Keratinocyte (primary cell): Measurements from ENCODE around the gene SLC2A9.

Source experiments
- EZH2 ChIP-seq: IDR thresholded peaks from one replicate; pipeline ENCODE4 v1.6.1; 2012; ENCODE audit warnings: inconsistent platforms, mild to moderate bottlenecking, low read length, moderate library complexity
- TF ChIP-seq, protein P1 (sequence below), 3 experiments: IDR thresholded peaks in 1 of 3; conservative IDR thresholded peaks in 1 of 3; optimal IDR thresholded peaks in 1 of 3; 2 replicates in 2 of 3; 3 replicates in 1 of 3; pipeline versions ENCODE3 to v1.5.1; 2011; ENCODE audit warnings: low read length in 3 of 3, mild to moderate bottlenecking in 3 of 3, moderate library complexity in 2 of 3, control low read depth in 1 of 3, inconsistent platforms in 1 of 3; ENCODE audit not compliant: insufficient read depth in 2 of 3; ENCODE audit errors: extremely low read depth in 1 of 3

DNA sequence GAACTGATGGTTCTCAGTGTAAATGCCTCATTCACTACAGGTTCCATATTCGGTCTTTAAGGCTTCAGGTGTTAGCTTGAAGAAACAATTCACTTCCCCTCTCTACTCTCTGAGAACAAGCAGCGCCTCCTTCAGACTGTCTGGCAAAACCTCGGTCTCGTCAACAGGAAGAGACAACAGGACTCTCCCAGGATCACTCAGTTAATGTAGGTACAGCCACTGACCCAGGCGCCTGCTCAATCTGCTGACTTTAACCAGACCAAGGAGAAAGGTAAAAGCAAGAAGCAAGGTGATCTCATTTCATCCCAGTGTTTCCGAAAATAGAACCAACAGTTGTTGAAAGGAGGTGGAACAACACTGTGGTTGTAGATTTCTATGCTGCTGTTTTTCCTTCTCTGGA is 102.2 kb downstream of the SLC2A9 start:
- no peak for TF ChIP-seq EZH2
- TF ChIP-seq, protein P1, sequence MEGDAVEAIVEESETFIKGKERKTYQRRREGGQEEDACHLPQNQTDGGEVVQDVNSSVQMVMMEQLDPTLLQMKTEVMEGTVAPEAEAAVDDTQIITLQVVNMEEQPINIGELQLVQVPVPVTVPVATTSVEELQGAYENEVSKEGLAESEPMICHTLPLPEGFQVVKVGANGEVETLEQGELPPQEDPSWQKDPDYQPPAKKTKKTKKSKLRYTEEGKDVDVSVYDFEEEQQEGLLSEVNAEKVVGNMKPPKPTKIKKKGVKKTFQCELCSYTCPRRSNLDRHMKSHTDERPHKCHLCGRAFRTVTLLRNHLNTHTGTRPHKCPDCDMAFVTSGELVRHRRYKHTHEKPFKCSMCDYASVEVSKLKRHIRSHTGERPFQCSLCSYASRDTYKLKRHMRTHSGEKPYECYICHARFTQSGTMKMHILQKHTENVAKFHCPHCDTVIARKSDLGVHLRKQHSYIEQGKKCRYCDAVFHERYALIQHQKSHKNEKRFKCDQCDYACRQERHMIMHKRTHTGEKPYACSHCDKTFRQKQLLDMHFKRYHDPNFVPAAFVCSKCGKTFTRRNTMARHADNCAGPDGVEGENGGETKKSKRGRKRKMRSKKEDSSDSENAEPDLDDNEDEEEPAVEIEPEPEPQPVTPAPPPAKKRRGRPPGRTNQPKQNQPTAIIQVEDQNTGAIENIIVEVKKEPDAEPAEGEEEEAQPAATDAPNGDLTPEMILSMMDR (optimal IDR thresholded peaks at IDR 0.05 in 1 of 3, IDR thresholded peaks at IDR 0.05 in 1 of 3, conservative IDR thresholded peaks at IDR 0.05 in 1 of 3; ENCODE audit: extremely low read depth in 1 of 3, insufficient read depth in 2 of 3, low read length in 3 of 3) = no peak
